ENCODE results near the gene MYMX. TPM values are rescaled to one million over a fixed set of nuclear protein-coding genes. Genes with fewer than 3 reads are reported as not detected.

The MYMX gene
- total RNA-seq, 1 donor from 2014 or later = not detected

DNA sequence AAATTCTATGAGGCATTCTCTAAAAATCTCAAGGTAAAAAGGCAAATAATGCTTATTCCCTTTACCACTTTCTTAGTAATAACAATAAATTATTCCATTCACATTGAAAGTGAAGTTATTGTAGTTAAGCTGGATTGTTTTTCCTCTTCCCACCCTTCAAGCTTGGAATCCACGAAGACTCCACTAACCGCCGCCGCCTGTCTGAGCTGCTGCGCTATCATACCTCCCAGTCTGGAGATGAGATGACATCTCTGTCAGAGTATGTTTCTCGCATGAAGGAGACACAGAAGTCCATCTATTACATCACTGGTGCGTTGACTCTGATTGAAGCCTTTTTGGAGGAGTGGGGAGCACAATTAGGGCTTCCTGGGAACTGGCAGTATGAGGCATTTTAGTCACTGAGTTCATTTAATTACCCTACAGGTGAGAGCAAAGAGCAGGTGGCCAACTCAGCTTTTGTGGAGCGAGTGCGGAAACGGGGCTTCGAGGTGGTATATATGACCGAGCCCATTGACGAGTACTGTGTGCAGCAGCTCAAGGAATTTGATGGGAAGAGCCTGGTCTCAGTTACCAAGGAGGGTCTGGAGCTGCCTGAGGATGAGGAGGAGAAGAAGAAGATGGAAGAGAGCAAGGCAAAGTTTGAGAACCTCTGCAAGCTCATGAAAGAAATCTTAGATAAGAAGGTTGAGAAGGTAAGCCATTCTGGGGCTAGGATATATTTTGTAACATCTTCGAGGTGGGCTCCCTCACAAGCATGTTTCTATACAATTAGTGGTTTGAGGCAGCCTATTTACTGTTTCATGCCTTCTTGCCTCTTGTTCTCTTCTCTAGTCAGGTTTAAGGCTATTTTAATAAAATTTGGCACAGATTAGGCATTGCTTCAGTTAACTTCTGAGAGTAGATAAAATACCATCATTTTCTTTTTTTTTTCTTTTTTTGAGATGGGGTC is 35.1 kb downstream of the MYMX start:
- Histone ChIP-seq H3K27me3 (ENCODE audit: control insufficient read depth, insufficient read depth, low read length) (no peaks in the 10 kb centered on the region), H3K36me3 (ENCODE audit: control insufficient read depth, insufficient read depth, low read length) (peaks cover 18% of the 10 kb centered on the region), H3K4me3 (ENCODE audit: low read depth, low read length) (no peak overlapping the region)
- TF ChIP-seq, protein P1, sequence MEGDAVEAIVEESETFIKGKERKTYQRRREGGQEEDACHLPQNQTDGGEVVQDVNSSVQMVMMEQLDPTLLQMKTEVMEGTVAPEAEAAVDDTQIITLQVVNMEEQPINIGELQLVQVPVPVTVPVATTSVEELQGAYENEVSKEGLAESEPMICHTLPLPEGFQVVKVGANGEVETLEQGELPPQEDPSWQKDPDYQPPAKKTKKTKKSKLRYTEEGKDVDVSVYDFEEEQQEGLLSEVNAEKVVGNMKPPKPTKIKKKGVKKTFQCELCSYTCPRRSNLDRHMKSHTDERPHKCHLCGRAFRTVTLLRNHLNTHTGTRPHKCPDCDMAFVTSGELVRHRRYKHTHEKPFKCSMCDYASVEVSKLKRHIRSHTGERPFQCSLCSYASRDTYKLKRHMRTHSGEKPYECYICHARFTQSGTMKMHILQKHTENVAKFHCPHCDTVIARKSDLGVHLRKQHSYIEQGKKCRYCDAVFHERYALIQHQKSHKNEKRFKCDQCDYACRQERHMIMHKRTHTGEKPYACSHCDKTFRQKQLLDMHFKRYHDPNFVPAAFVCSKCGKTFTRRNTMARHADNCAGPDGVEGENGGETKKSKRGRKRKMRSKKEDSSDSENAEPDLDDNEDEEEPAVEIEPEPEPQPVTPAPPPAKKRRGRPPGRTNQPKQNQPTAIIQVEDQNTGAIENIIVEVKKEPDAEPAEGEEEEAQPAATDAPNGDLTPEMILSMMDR (IDR thresholded peaks at IDR 0.05; ENCODE audit: insufficient read depth, low read length, poor library complexity, severe bottlenecking) = no peak
- no peak for DNase-seq (ENCODE audit: low read depth)

DNA sequence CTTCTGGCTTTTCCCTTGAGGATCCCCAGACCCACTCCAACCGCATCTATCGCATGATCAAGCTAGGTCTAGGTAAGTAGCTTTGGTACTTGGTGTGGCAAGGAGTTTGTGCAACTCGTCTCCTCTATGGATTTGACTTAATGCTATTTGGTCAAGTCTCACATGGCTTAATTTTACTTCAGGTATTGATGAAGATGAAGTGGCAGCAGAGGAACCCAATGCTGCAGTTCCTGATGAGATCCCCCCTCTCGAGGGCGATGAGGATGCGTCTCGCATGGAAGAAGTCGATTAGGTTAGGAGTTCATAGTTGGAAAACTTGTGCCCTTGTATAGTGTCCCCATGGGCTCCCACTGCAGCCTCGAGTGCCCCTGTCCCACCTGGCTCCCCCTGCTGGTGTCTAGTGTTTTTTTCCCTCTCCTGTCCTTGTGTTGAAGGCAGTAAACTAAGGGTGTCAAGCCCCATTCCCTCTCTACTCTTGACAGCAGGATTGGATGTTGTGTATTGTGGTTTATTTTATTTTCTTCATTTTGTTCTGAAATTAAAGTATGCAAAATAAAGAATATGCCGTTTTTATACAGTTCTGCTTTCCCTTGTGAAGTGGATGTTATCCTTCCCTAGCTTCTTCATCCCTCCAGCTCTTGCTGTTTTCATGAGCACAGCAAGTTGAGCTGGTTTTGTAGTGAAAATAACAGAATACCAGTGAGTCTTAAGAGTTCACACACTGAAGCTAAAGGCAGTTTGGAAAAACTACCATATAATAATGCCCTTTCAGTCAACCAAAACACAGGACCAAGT is 36.8 kb downstream of the MYMX start:
- TF ChIP-seq, protein P1 (IDR thresholded peaks at IDR 0.05; ENCODE audit: insufficient read depth, low read length, poor library complexity, severe bottlenecking) = peak; percentile 61
- no peak for DNase-seq (ENCODE audit: low read depth)
- H3K27me3 ChIP-seq (ENCODE audit: control insufficient read depth, insufficient read depth, low read length) = no peaks in the 10 kb centered on the region
- no peak overlapping the region for H3K4me3 ChIP-seq (ENCODE audit: low read depth, low read length)
- peaks cover 18% of the 10 kb centered on the region for H3K36me3 ChIP-seq (ENCODE audit: control insufficient read depth, insufficient read depth, low read length)

DNA sequence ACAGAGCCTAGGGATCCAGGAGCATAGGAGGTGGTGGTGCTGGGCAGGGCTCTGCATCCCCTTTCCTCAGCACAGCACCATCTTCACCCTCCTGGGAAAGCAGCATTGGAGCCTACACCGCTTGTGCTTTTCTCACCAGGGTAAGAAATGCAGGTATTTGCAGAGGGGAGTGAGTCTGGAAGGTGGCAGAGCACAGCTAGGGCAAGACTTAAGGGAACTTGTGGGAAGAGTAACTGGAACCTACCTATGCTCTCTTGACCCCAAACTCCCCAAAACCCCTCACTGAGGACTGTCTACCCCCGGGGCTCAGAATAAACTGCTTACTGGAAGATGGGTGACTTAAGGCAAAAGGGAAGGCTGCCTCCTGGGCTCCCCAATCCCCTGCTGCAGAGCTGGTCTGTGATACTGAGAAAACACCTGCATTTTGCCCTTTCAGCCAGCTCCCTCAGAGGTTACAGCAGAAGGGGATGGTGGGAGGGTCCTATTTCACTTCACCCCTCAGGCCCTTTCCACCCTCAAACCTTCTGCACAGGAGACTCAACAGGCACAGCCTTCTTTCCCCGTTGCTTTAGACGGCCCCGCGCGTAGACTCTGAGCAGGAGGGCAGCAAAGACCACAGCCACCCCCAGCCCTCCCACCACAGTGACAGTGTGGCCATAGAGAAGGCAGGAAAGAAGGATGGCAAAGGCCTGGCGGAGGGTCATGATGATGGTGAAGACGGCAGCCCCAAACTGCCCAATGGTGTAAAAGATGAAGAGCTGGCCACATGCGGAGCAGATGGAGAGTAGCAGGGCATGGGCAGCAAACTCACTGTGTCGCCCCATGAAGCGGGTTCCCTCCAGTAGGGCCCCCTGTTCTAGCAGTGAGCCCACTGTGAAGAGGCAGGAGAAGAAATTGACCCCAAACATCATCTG is 37.7 kb downstream of the MYMX start:
- no peak overlapping the region for H3K4me3 ChIP-seq (ENCODE audit: low read depth, low read length)
- no peak for DNase-seq (ENCODE audit: low read depth)
- H3K36me3 ChIP-seq (ENCODE audit: control insufficient read depth, insufficient read depth, low read length) = peaks cover 17% of the 10 kb centered on the region
- H3K27me3 ChIP-seq (ENCODE audit: control insufficient read depth, insufficient read depth, low read length) = no peaks in the 10 kb centered on the region
- TF ChIP-seq, protein P1 (IDR thresholded peaks at IDR 0.05; ENCODE audit: insufficient read depth, low read length, poor library complexity, severe bottlenecking) = no peak

DNA sequence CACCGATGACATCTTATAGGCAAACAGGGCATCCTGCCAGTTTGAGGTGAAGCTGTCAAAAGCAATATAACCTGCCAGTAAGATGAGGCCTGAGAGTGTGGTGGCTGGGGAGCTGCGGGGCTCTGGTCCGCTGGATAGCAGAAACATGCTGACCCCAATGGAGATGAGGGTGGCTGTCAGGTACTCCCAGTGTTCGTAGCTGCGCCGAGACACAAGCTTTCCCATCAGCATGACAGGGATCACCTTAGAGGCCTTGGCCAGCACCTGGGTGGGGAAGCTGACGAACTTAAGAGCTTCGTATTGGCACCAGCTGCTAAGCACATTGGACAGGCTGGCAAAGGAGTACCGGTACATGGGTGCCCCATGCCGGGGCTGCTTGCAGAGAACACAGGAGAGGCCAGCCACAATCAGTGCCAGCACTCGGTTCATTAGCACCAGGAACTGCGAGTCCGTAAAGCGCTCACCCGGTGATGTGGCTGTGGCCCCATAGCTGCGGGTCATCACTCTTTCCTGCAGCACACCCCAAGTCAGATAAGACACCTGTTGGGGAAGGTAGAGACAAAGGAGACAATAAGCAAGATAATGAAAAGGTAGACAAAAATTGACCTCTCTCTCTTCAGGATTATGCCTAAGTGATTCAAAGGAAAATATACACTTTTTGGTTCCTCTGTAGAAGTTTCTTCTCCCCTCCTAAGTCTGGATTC is 38.5 kb downstream of the MYMX start:
- H3K36me3 ChIP-seq (ENCODE audit: control insufficient read depth, insufficient read depth, low read length) = peaks cover 14% of the 10 kb centered on the region

More for the DNA sequence above, 38.5 kb downstream of the MYMX start:
- H3K27me3 ChIP-seq (ENCODE audit: control insufficient read depth, insufficient read depth, low read length) = no peaks in the 10 kb centered on the region
- H3K4me3 ChIP-seq (ENCODE audit: low read depth, low read length) = no peak overlapping the region
- no peak for DNase-seq (ENCODE audit: low read depth)
- TF ChIP-seq, protein P1 (IDR thresholded peaks at IDR 0.05; ENCODE audit: insufficient read depth, low read length, poor library complexity, severe bottlenecking) = no peak
